Thymus (tissue), 11 donors: Measurements from ENCODE around the gene CLDN16. TPM values are rescaled to one million over a fixed set of nuclear protein-coding genes. Genes with fewer than 3 reads are reported as not detected.

Experiments
- DNase-seq, 9 donors: peaks; one replicate each; pipeline ENCODE4 v3.0.0-alpha.2; 2013; ENCODE audit warnings: low spot score in 9 of 9, low read depth in 6 of 9, missing footprints in 1 of 9
- H3K27ac ChIP-seq, 2 donors: one replicate each; pipeline ENCODE4 v1.5.1; 2013; ENCODE audit warnings: control low read depth in 1 of 2, low read depth in 1 of 2, low read length in 1 of 2, mild to moderate bottlenecking in 1 of 2, moderate library complexity in 1 of 2
- H3K27me3 ChIP-seq, 2 donors: one replicate each; pipeline ENCODE4 v1.5.1; 2013; ENCODE audit warnings: low read length in 1 of 2; ENCODE audit not compliant: control insufficient read depth in 2 of 2, insufficient read depth in 1 of 2
- H3K36me3 ChIP-seq, 2 donors: one replicate each; pipeline ENCODE4 v1.5.1; 2013; ENCODE audit warnings: low read length in 1 of 2, mild to moderate bottlenecking in 1 of 2, moderate library complexity in 1 of 2; ENCODE audit not compliant: control insufficient read depth in 2 of 2, insufficient read depth in 2 of 2
- H3K4me1 ChIP-seq, 2 donors: one replicate each; pipeline ENCODE4 v1.5.1; 2013; ENCODE audit warnings: low read length in 2 of 2; ENCODE audit not compliant: control insufficient read depth in 2 of 2, insufficient read depth in 2 of 2
- H3K4me3 ChIP-seq, 2 donors: one replicate each; pipeline ENCODE4 v1.5.1; 2013; ENCODE audit warnings: low read length in 2 of 2, control low read depth in 1 of 2, mild to moderate bottlenecking in 1 of 2
- H3K9me3 ChIP-seq, 2 donors: one replicate each; pipeline ENCODE4 v1.5.1; 2013; ENCODE audit warnings: low read length in 1 of 2, mild to moderate bottlenecking in 1 of 2; ENCODE audit not compliant: control insufficient read depth in 2 of 2, insufficient read depth in 1 of 2
- WGBS: extraction: QIAGEN DNeasy Blood & Tissue Kit; methylation state at CpG from one replicate; pipeline ENCODE4 v1.1.7; 2013; 5-methylcytosine and 5-hydroxymethylcytosine counted together
- polyA plus RNA-seq: library from polyadenylated mRNA; stranded (reverse); fragments of 200-250 nt; gene quantifications from one replicate; pipeline ENCODE4 v1.2.3, GENCODE V29; 2013
- total RNA-seq: library from RNA; stranded (reverse); fragments of 120-200 nt; gene quantifications from one replicate; pipeline ENCODE4 v1.2.4, GENCODE V29; 2013
- donor health status: healthy.

The CLDN16 gene
- total and polyA plus RNA-seq, 2 donors = 0.52 to 1.3 TPM

- no peak overlapping the region for H3K4me3 ChIP-seq
- H3K36me3 ChIP-seq = no peaks in the 10 kb centered on the region
- WGBS = 96% methylated on average over 3 of the region's 3 CpGs
- no peak for DNase-seq
- H3K9me3 ChIP-seq = no peaks in the 10 kb centered on the region
- H3K27me3 ChIP-seq = no peaks in the 10 kb centered on the region
- H3K27ac ChIP-seq = no peak overlapping the region
- H3K4me1 ChIP-seq = peaks cover 0 to 3% of the 10 kb centered on the region in 2 donors
These were observed 56.7 kb downstream of the CLDN16 start for GRCh38 chr3:190444576-190445145.

GRCh38 chr3:190446573-190447279 is 58.8 kb downstream of the CLDN16 start:
- peak in 2 of 9 donors; percentile 16 to 33 for DNase-seq
- Histone ChIP-seq H3K27ac (no peak overlapping the region), H3K27me3 (no peaks in the 10 kb centered on the region), H3K4me3 (no peak overlapping the region), H3K9me3 (no peaks in the 10 kb centered on the region), H3K36me3 (no peaks in the 10 kb centered on the region), H3K4me1 (peaks cover 0 to 3% of the 10 kb centered on the region in 2 donors)
- 10% methylated on average over 6 of the region's 6 CpGs for WGBS

- H3K27me3 ChIP-seq = no peaks in the 10 kb centered on the region
- H3K9me3 ChIP-seq = no peaks in the 10 kb centered on the region
- 96% methylated on average over 2 of the region's 2 CpGs for WGBS
- no peak overlapping the region for H3K4me3 ChIP-seq
- H3K27ac ChIP-seq = no peak overlapping the region
- no peaks in the 10 kb centered on the region for H3K36me3 ChIP-seq
- H3K4me1 ChIP-seq = peaks cover 0 to 3% of the 10 kb centered on the region in 2 donors
- no peak for DNase-seq
These were observed 60.3 kb downstream of the CLDN16 start for GRCh38 chr3:190448256-190448655.

- Histone ChIP-seq H3K4me1 (peaks cover 0 to 3% of the 10 kb centered on the region in 2 donors), H3K36me3 (no peaks in the 10 kb centered on the region), H3K4me3 (no peak within 1 kb of the TSS), H3K9me3 (no peaks in the 10 kb centered on the region), H3K27ac (no peak within 1 kb of the TSS), H3K27me3 (no peaks in the 10 kb centered on the region)
- DNase-seq = no peak
- WGBS = 96% methylated on average over 1 of the region's 1 CpG
These were observed 61.8 kb downstream of the CLDN16 start, which contains the start of gene TMEM207 for GRCh38 chr3:190449801-190450200. Gene TMEM207, minus strand, starts transcription at chr3:190449901. Its CDS starts 92 bp downstream, at chr3:190449809.

- Histone ChIP-seq H3K27ac (no peak overlapping the region), H3K4me3 (no peak overlapping the region), H3K27me3 (no peaks in the 10 kb centered on the region), H3K36me3 (no peaks in the 10 kb centered on the region), H3K9me3 (no peaks in the 10 kb centered on the region), H3K4me1 (no peaks in the 10 kb centered on the region)
- 96% methylated on average over 2 of the region's 2 CpGs for WGBS
- DNase-seq = no peak
These were observed 67.9 kb downstream of the CLDN16 start for GRCh38 chr3:190455828-190456227.

GRCh38 chr3:190456770-190457169 is 68.8 kb downstream of the CLDN16 start:
- Histone ChIP-seq H3K4me1 (no peaks in the 10 kb centered on the region), H3K36me3 (no peaks in the 10 kb centered on the region), H3K9me3 (no peaks in the 10 kb centered on the region), H3K27me3 (no peaks in the 10 kb centered on the region), H3K4me3 (no peak overlapping the region), H3K27ac (no peak overlapping the region)
- no peak for DNase-seq
- WGBS = 97% methylated on average over 1 of the region's 1 CpG

- H3K27ac ChIP-seq = no peak overlapping the region
These were observed 70.1 kb downstream of the CLDN16 start for GRCh38 chr3:190458040-190458439.

More at GRCh38 chr3:190458040-190458439, 70.1 kb downstream of the CLDN16 start:
- no peak for DNase-seq
- H3K27me3 ChIP-seq = no peaks in the 10 kb centered on the region
- WGBS = 72% methylated on average over 2 of the region's 2 CpGs
- H3K4me3 ChIP-seq = no peak overlapping the region
- no peaks in the 10 kb centered on the region for H3K36me3 ChIP-seq
- H3K9me3 ChIP-seq = no peaks in the 10 kb centered on the region
- no peaks in the 10 kb centered on the region for H3K4me1 ChIP-seq

Other genes with a start within 250 kb of the CLDN16 start
- gene CLDN1, start 65.7 kb upstream of the CLDN16 start, total RNA-seq = 9.5 TPM
- gene CLDN1, start 65.7 kb upstream of the CLDN16 start, polyA plus RNA-seq = 62.2 TPM
- not detected for gene TMEM207, start 61.7 kb downstream of the CLDN16 start, total RNA-seq
- not detected for gene TMEM207, start 61.7 kb downstream of the CLDN16 start, polyA plus RNA-seq
- gene IL1RAP, start 125.9 kb downstream of the CLDN16 start, total RNA-seq = 6.8 TPM
- 5.7 TPM for gene IL1RAP, start 125.9 kb downstream of the CLDN16 start, polyA plus RNA-seq